ENCODE measurements around the gene RSL24D1. TPM values are rescaled to one million over a fixed set of nuclear protein-coding genes. Genes with fewer than 3 reads are reported as not detected.

RSL24D1 gene
- total and polyA plus RNA-seq, 2 of the 13 experiments (the other 11 are each of a cell fraction or from before 2014, with no cell fraction given), result 58.8 to 100.0 TPM

DNA sequence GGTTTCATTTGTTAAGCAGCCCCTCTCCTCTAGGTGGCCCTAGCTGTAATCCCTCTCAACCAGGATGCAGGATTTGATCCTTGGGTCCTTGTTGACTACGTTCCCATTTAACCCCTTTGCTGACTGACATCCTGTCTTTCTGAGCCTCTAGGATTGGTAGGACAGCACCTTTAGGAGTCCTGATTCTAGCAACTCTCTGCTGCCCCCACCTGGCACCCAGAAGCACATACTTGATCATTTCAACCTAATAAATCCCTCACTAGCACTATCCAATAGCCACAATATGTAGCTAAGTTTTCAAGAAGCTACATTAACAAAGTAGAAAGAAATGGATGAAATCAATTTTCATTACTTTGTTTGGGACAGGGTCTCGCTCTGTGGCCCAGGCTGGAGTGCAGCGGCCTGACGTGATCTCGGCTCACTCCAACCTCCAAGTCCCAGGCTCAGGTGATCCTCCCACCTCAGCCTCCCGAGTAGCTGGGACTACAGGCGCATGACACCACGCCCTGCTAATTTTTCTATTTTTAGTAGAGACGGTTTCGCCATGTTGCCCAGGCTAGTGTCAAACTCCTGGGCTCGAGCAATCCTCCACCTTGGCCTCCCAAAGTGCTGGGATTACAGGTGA lies 28.3 kb downstream of the RSL24D1 start:
- Histone ChIP-seq H3K27ac (ENCODE audit: extremely low read length, insufficient read depth, low read length) (no peak overlapping the region), H3K79me2 (ENCODE audit: insufficient read depth, low read length) (no peaks in the 10 kb centered on the region), H3K27me3 (ENCODE audit: control insufficient read depth in 1 of 2, insufficient read depth in 2 of 2, low read length in 2 of 2) (no peaks in the 10 kb centered on the region), H3K4me2 (ENCODE audit: low read depth, low read length) (no peak overlapping the region), H3K4me3 (replicated peaks in 1 of 3; ENCODE audit: insufficient read depth in 1 of 3, low read depth in 2 of 3, low read length in 3 of 3) (no peak overlapping the region), H2AFZ (ENCODE audit: low read length) (no peak overlapping the region), H3K4me1 (ENCODE audit: insufficient read depth, low read length) (peaks cover 1% of the 10 kb centered on the region; the same call in 1 of the 2 replicates), H3K36me3 (replicated peaks in 1 of 2; ENCODE audit: control insufficient read depth in 1 of 2, insufficient read depth in 2 of 2, low read length in 2 of 2) (no peaks in the 10 kb centered on the region), H3K9me3 (ENCODE audit: low read length) (no peaks in the 10 kb centered on the region), H4K20me1 (ENCODE audit: insufficient read depth, low read length) (no peaks in the 10 kb centered on the region), H3K9ac (ENCODE audit: insufficient read depth, low read depth, low read length) (no peak overlapping the region)
- 47% methylated on average over 10 of the region's 11 CpGs for WGBS (ENCODE audit: low lambda C conversion rate)
- no TSS peak for BruUV-seq (replicated peaks)
- in situ Hi-C loops (cut with HindIII; ENCODE audit: extremely low pct_ligation_motif_present, low pct_unique_long_range_greater_than_20kb), result loop anchor here (25.0 kb wide), 1 partner anchor 1081 kb away; no protein-coding TSS in a partner anchor
- intact Hi-C loops (cut with micrococcal nuclease; ENCODE audit: unreplicated experiment), result no loop called here
- peak; percentile 97 for ATAC-seq
- POLR2A ChIA-PET, result no interaction called here
- FAIRE-seq, result peak; percentile 85
- DNase-seq (ENCODE audit: low spot score), result peak; percentile 83
- CTCF ChIA-PET (ENCODE audit: low intra/inter-chr PET ratio, low total read pairs), result interaction anchor here (1.2 kb wide), 1 partner anchor 1205 kb away, joined by 4 read pairs; no protein-coding TSS in a partner anchor
- TF ChIP-seq TBL1XR1 (IDR thresholded peaks at IDR 0.05; ENCODE audit: borderline replicate concordance, low read length, partially characterized antibody) (no peak), ZNF749 (CRISPR knock-in tag; IDR thresholded peaks at IDR 0.05; ENCODE audit: borderline replicate concordance) (no peak), ZMYM4 (CRISPR knock-in tag; IDR thresholded peaks at IDR 0.05) (peak; percentile 44; the same call in 1 of the 2 replicates), STAG1 (CRISPR knock-in tag; IDR thresholded peaks at IDR 0.05) (peak; percentile 78), REPIN1 (CRISPR knock-in tag; IDR thresholded peaks at IDR 0.05; ENCODE audit: borderline replicate concordance, low read depth) (no peak), GABPA (IDR thresholded peaks at IDR 0.05; ENCODE audit: low read depth, low read length) (no peak), GABPA (CRISPR knock-in tag; IDR thresholded peaks at IDR 0.05; ENCODE audit: low read depth) (0 out of 2 replicates have a peak, but pooled peaks have one; percentile 19), ISX (CRISPR knock-in tag; conservative IDR thresholded peaks at IDR 0.05) (no peak), IKZF4 (CRISPR knock-in tag; IDR thresholded peaks at IDR 0.05; ENCODE audit: borderline replicate concordance, low read depth, not compliant biosample characterization) (no peak), ZNF441 (CRISPR knock-in tag; IDR thresholded peaks at IDR 0.05; ENCODE audit: borderline replicate concordance) (no peak), ZNF652 (CRISPR knock-in tag; IDR thresholded peaks at IDR 0.05; ENCODE audit: borderline replicate concordance, low read depth) (peak; percentile 95), POGZ (CRISPR knock-in tag; IDR thresholded peaks at IDR 0.05) (0 out of 2 replicates have a peak, but pooled peaks have one; percentile 30), ZSCAN12 (CRISPR knock-in tag; IDR thresholded peaks at IDR 0.05) (no peak), SALL1 (CRISPR knock-in tag; IDR thresholded peaks at IDR 0.05) (peak; percentile 14; the same call in 1 of the 2 replicates), XRCC5 (optimal IDR thresholded peaks at IDR 0.05; ENCODE audit: low read length) (peak; percentile 29), JUN (CRISPR knock-in tag; IDR thresholded peaks at IDR 0.05) (no peak)
- TF ChIP-seq, protein P1, sequence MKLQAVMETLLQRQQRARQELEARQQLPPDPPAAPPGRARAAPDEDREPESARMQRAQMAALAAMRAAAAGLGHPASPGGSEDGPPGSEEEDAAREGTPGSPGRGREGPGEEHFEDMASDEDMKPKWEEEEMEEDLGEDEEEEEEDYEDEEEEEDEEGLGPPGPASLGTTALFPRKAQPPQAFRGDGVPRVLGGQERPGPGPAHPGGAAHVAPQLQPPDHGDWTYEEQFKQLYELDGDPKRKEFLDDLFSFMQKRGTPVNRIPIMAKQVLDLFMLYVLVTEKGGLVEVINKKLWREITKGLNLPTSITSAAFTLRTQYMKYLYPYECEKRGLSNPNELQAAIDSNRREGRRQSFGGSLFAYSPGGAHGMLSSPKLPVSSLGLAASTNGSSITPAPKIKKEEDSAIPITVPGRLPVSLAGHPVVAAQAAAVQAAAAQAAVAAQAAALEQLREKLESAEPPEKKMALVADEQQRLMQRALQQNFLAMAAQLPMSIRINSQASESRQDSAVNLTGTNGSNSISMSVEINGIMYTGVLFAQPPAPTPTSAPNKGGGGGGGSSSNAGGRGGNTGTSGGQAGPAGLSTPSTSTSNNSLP (IDR thresholded peaks at IDR 0.05; ENCODE audit: low read depth, low read length), result 0 out of 2 replicates have a peak, but pooled peaks have one; percentile 60
- TF ChIP-seq, protein P2, sequence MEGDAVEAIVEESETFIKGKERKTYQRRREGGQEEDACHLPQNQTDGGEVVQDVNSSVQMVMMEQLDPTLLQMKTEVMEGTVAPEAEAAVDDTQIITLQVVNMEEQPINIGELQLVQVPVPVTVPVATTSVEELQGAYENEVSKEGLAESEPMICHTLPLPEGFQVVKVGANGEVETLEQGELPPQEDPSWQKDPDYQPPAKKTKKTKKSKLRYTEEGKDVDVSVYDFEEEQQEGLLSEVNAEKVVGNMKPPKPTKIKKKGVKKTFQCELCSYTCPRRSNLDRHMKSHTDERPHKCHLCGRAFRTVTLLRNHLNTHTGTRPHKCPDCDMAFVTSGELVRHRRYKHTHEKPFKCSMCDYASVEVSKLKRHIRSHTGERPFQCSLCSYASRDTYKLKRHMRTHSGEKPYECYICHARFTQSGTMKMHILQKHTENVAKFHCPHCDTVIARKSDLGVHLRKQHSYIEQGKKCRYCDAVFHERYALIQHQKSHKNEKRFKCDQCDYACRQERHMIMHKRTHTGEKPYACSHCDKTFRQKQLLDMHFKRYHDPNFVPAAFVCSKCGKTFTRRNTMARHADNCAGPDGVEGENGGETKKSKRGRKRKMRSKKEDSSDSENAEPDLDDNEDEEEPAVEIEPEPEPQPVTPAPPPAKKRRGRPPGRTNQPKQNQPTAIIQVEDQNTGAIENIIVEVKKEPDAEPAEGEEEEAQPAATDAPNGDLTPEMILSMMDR (CRISPR knock-in tag; IDR thresholded peaks at IDR 0.05), result peak; percentile 79
- TF ChIP-seq, protein P3, sequence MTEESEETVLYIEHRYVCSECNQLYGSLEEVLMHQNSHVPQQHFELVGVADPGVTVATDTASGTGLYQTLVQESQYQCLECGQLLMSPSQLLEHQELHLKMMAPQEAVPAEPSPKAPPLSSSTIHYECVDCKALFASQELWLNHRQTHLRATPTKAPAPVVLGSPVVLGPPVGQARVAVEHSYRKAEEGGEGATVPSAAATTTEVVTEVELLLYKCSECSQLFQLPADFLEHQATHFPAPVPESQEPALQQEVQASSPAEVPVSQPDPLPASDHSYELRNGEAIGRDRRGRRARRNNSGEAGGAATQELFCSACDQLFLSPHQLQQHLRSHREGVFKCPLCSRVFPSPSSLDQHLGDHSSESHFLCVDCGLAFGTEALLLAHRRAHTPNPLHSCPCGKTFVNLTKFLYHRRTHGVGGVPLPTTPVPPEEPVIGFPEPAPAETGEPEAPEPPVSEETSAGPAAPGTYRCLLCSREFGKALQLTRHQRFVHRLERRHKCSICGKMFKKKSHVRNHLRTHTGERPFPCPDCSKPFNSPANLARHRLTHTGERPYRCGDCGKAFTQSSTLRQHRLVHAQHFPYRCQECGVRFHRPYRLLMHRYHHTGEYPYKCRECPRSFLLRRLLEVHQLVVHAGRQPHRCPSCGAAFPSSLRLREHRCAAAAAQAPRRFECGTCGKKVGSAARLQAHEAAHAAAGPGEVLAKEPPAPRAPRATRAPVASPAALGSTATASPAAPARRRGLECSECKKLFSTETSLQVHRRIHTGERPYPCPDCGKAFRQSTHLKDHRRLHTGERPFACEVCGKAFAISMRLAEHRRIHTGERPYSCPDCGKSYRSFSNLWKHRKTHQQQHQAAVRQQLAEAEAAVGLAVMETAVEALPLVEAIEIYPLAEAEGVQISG (CRISPR knock-in tag; IDR thresholded peaks at IDR 0.05), result peak; percentile 79

Data from HepG2 (cell line).